ENCODE measurements around the gene RPL34. TPM values are rescaled to one million over a fixed set of nuclear protein-coding genes. Genes with fewer than 3 reads are reported as not detected.
A peak's percentile ranks its signal among the peaks of the same experiment; 100 is the strongest.

RPL34 gene
- total and polyA plus RNA-seq, 8 donors = 424 to 7,943 (median 1,042) TPM

GRCh38 chr4:108644237-108644636 is 23.9 kb downstream of the RPL34 start:
- intact Hi-C loops (cut with DNase I; ENCODE audit: low total_unique reads) = no loop called here
- no peaks in the 10 kb centered on the region for H3K27me3 ChIP-seq
- WGBS, 5 donors = 82 to 96% (median 83%) methylated on average over 1 of the region's 1 CpG
- TF ChIP-seq CTCF (IDR thresholded peaks at IDR 0.05) (no peak), POLR2A (IDR thresholded peaks at IDR 0.05) (no peak), POLR2AphosphoS5 (IDR thresholded peaks at IDR 0.05) (no peak), EP300 (IDR thresholded peaks at IDR 0.05) (no peak)
- no peak for DNase-seq
- no peak overlapping the region for H3K4me3 ChIP-seq
- no peaks in the 10 kb centered on the region for H3K36me3 ChIP-seq
- no peak overlapping the region for H3K27ac ChIP-seq
- no peaks in the 10 kb centered on the region for H3K4me1 ChIP-seq
- H3K9me3 ChIP-seq = no peaks in the 10 kb centered on the region

- Histone ChIP-seq H3K36me3 (no peaks in the 10 kb centered on the region), H3K27me3 (no peaks in the 10 kb centered on the region), H3K27ac (no peak overlapping the region), H3K4me3 (no peak overlapping the region), H3K9me3 (no peaks in the 10 kb centered on the region), H3K4me1 (peaks cover 0 to 14% (median 10%) of the 10 kb centered on the region in 4 donors)
- TF ChIP-seq POLR2A (IDR thresholded peaks at IDR 0.05) (no peak), EP300 (IDR thresholded peaks at IDR 0.05) (no peak), POLR2AphosphoS5 (IDR thresholded peaks at IDR 0.05) (no peak), CTCF (IDR thresholded peaks at IDR 0.05) (no peak)
- no peak for DNase-seq
- intact Hi-C loops (cut with DNase I; ENCODE audit: low total_unique reads) = no loop called here
- 92 to 93% (median 92%) methylated on average over 3 of the region's 3 CpGs for WGBS, 5 donors
Measured at GRCh38 chr4:108646706-108647105, 26.3 kb downstream of the RPL34 start.

DNA sequence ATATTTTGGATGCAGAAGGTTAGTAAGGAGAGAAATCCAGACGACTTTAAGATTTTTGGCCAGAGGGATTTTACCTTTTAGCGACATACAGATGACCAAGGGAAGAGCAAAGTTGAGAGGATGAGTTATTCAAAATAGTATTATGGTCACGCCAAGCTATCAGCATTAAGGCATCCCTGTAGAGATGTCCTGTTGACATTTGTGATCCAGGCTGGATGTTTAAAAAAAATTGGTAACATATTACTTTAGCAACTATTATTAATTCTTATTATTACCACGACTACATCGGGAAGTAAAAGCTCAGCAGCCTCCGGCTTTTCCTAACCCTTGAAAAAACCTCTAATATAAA is 29.5 kb downstream of the RPL34 start:
- intact Hi-C loops (cut with DNase I; ENCODE audit: low total_unique reads) = no loop called here
- peak overlapping the region in 3 of 5 donors; percentile 92 to 94 (median 93) for H3K27ac ChIP-seq
- no peak for TF ChIP-seq EP300 (IDR thresholded peaks at IDR 0.05)
- TF ChIP-seq POLR2A (IDR thresholded peaks at IDR 0.05) = no peak
- no peak for TF ChIP-seq CTCF (IDR thresholded peaks at IDR 0.05)
- TF ChIP-seq POLR2AphosphoS5 (IDR thresholded peaks at IDR 0.05) = no peak
- H3K4me1 ChIP-seq = peaks cover 19 to 41% (median 30%) of the 10 kb centered on the region in 4 donors
- peak overlapping the region; percentile 73 to 95 (median 87) for H3K4me3 ChIP-seq
- H3K36me3 ChIP-seq = no peaks in the 10 kb centered on the region
- DNase-seq = no peak
- H3K27me3 ChIP-seq = no peaks in the 10 kb centered on the region
- no peaks in the 10 kb centered on the region for H3K9me3 ChIP-seq
- WGBS, 5 donors = 0 to 8% (median 2%) methylated on average over 6 of the region's 6 CpGs

DNA sequence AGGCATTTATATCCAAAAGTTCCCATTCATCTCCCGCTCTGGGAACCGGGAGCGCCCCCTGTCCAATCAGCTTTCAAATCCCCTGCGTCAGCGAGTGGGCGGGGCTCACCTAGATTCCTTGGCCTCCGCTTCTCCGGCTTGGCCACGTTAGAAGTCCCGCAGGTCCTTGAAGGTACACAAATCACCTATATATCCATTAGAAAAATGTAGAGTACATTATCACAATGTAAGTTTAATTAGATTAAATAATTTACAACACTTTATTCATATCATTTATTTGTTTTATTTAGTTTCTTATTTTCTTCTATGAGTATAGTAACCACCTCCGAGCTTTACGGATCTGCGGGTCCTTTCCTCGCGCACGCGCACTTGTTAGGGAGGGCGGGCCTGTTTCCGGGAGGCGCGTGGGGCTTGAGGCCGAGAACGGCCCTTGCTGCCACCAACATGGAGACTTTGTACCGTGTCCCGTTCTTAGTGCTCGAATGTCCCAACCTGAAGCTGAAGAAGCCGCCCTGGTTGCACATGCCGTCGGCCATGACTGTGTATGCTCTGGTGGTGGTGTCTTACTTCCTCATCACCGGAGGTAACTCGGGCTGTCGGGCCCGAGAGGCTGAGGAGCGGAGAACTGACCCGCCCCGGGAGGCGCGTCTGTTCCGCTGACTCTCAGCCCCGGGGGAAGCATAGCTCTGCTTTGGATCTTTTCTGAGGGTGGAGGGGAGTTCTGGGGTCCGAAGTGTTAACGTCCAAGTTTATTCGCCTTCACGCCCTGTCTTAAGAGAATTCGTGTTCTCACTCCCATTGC is 30.0 kb downstream of the RPL34 start, which contains the start of gene OSTC:
TSS of gene OSTC (plus strand) at position 388 of the 802 bp plus-strand sequence. CDS start at position 445, 57 bp downstream.
- peak within 1 kb of the TSS; percentile 89 to 96 (median 93) for H3K27ac ChIP-seq
- peak within 1 kb of the TSS; percentile 73 to 95 (median 87) for H3K4me3 ChIP-seq
- DNase-seq = peak; percentile 96 to 98
- peaks cover 0 to 1% (median under 1%) of the 10 kb centered on the region in 4 donors for H3K36me3 ChIP-seq
- H3K4me1 ChIP-seq = peaks cover 19 to 41% (median 30%) of the 10 kb centered on the region in 4 donors
- TF ChIP-seq POLR2A (IDR thresholded peaks at IDR 0.05) (peak in 1 of 4 donors; percentile 14), CTCF (IDR thresholded peaks at IDR 0.05) (peak in 2 of 7 experiments; percentile 11 to 12), POLR2AphosphoS5 (IDR thresholded peaks at IDR 0.05) (peak in 2 of 3 donors; percentile 87 to 88), EP300 (IDR thresholded peaks at IDR 0.05) (no peak)
- WGBS, 5 donors = 0 to 1% (median 0%) methylated on average over 44 to 45 of the region's 45 CpGs
- intact Hi-C loops (cut with DNase I; ENCODE audit: low total_unique reads) = no loop called here
- no peaks in the 10 kb centered on the region for H3K27me3 ChIP-seq
- H3K9me3 ChIP-seq = no peaks in the 10 kb centered on the region
